Esophagus muscularis mucosa (tissue), 3 donors: ENCODE data around the gene LRRN2.

Source experiments
- POLR2A ChIP-seq: fragments of 450-650 bp; IDR thresholded peaks from one replicate; pipeline ENCODE4 v1.6.1; 2017; ENCODE audit warnings: antibody characterized with exemption, moderate library complexity, mild to moderate bottlenecking, low read depth
- POLR2AphosphoS5 ChIP-seq, 2 donors: sonication (generic); formaldehyde crosslinking; IDR thresholded peaks; one replicate each; pipeline ENCODE4 v1.6.1; 2017; ENCODE audit warnings: antibody characterized with exemption in 2 of 2
- TF ChIP-seq, protein P1 (sequence below), 3 experiments: fragments of 200-600 bp in 2 of 3; fragments of 450-650 bp in 1 of 3; sonication (generic) in 2 of 3; IDR thresholded peaks; one replicate each; pipeline ENCODE4 v1.5.1; 2017 to 2019; ENCODE audit warnings: antibody characterized with exemption in 3 of 3, mild to moderate bottlenecking in 2 of 3, moderate library complexity in 1 of 3

- TF ChIP-seq, protein P1, sequence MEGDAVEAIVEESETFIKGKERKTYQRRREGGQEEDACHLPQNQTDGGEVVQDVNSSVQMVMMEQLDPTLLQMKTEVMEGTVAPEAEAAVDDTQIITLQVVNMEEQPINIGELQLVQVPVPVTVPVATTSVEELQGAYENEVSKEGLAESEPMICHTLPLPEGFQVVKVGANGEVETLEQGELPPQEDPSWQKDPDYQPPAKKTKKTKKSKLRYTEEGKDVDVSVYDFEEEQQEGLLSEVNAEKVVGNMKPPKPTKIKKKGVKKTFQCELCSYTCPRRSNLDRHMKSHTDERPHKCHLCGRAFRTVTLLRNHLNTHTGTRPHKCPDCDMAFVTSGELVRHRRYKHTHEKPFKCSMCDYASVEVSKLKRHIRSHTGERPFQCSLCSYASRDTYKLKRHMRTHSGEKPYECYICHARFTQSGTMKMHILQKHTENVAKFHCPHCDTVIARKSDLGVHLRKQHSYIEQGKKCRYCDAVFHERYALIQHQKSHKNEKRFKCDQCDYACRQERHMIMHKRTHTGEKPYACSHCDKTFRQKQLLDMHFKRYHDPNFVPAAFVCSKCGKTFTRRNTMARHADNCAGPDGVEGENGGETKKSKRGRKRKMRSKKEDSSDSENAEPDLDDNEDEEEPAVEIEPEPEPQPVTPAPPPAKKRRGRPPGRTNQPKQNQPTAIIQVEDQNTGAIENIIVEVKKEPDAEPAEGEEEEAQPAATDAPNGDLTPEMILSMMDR (IDR thresholded peaks at IDR 0.05) = no peak
- TF ChIP-seq POLR2AphosphoS5 (IDR thresholded peaks at IDR 0.05) = no peak
- no peak for TF ChIP-seq POLR2A
Observed at GRCh38 chr1:204645666-204646065, 39.9 kb downstream of the LRRN2 start.
